Measurements from ENCODE around the gene POU2F3.

The POU2F3 gene

GRCh38 chr11:120288021-120288420 is 48.1 kb downstream of the POU2F3 start:
- no peak for FAIRE-seq

GRCh38 chr11:120289426-120289825 is 49.5 kb downstream of the POU2F3 start:
- FAIRE-seq: no peak

GRCh38 chr11:120290956-120291355 is 51.0 kb downstream of the POU2F3 start:
- no peak for FAIRE-seq

GRCh38 chr11:120293038-120293800 is 53.3 kb downstream of the POU2F3 start:
- FAIRE-seq: no peak

- no peak for FAIRE-seq
Observed at GRCh38 chr11:120294096-120294495, 54.2 kb downstream of the POU2F3 start.

GRCh38 chr11:120295099-120295498 is 55.2 kb downstream of the POU2F3 start:
- no peak for FAIRE-seq

GRCh38 chr11:120296554-120296953 is 56.6 kb downstream of the POU2F3 start:
- FAIRE-seq: no peak

- no peak for FAIRE-seq
Observed at GRCh38 chr11:120298461-120298860, 58.5 kb downstream of the POU2F3 start.

- FAIRE-seq: no peak
Observed at GRCh38 chr11:120302001-120302805, 62.3 kb downstream of the POU2F3 start.

- no peak for FAIRE-seq
Observed at GRCh38 chr11:120303004-120303637, 63.2 kb downstream of the POU2F3 start.

GRCh38 chr11:120304526-120304925 is 64.6 kb downstream of the POU2F3 start:
- no peak for FAIRE-seq

GRCh38 chr11:120305286-120305685 is 65.3 kb downstream of the POU2F3 start:
- FAIRE-seq: no peak

- FAIRE-seq: no peak
Observed at GRCh38 chr11:120306519-120307242, 66.7 kb downstream of the POU2F3 start.

- no peak for FAIRE-seq
Observed at GRCh38 chr11:120307476-120307875, 67.5 kb downstream of the POU2F3 start.

GRCh38 chr11:120308081-120308480 is 68.1 kb downstream of the POU2F3 start:
- no peak for FAIRE-seq

GRCh38 chr11:120310870-120311269 is 70.9 kb downstream of the POU2F3 start:
- no peak for FAIRE-seq

GRCh38 chr11:120314861-120315260 is 74.9 kb downstream of the POU2F3 start:
- FAIRE-seq: no peak

- FAIRE-seq: no peak
Observed at GRCh38 chr11:120316880-120317688, 77.1 kb downstream of the POU2F3 start.

- no peak for FAIRE-seq
Observed at GRCh38 chr11:120317689-120318480, 77.9 kb downstream of the POU2F3 start.

GRCh38 chr11:120318906-120319305 is 79.0 kb downstream of the POU2F3 start:
- FAIRE-seq: no peak

Measured in TTC549 (cell line).